Measurements from ENCODE around the gene SELENOS. TPM values are rescaled to one million over a fixed set of nuclear protein-coding genes. Genes with fewer than 3 reads are reported as not detected.

The SELENOS gene
- total RNA-seq, 1 donor from 2014 or later = 47.7 TPM

DNA sequence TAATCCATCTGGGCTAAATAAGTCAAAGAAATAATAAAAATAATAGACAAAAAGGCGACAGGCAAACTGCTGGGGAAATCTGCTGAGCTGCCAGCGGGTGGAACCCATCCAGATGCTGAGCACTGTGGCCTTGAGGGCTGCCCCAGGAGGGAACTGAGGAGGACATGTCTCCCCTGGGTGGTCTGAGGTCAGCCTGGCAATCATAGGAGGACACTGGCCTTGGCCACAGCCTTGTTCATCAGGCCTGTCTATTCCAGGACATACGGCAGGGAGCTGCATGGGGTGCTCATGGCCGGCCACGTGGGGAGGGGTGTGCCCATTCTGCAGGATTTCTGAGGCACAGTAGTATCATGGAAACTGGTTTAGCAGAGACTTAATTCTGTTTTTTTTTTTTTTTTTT is 39.2 kb upstream of the SELENOS start:
- no peak overlapping the region for H3K4me3 ChIP-seq (ENCODE audit: low read depth, low read length)
- TF ChIP-seq CTCF (conservative IDR thresholded peaks at IDR 0.05; ENCODE audit: low read depth, low read length) = no peak
- no peak for DNase-seq (ENCODE audit: low read depth)

DNA sequence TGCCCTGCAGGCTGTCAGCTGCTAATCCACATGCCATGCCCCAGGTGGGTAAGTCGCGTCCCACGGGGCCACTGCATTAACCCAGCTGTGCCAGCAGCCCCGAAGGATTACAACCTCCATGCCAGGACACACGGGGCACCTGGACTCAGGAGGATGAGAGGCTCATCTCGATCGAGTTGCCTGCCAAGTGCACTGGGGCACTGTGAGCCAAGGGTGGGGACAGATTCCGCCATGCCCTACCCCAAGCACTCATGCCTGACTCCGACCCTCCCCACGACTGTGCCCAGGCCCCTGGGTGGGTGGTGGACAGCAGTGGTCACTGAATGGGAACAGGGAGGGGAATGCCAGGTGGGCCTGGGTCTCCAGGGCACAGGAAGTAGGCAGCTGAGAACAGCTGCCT is 38.5 kb upstream of the SELENOS start:
- no peak for TF ChIP-seq CTCF (conservative IDR thresholded peaks at IDR 0.05; ENCODE audit: low read depth, low read length)
- DNase-seq (ENCODE audit: low read depth) = no peak
- H3K4me3 ChIP-seq (ENCODE audit: low read depth, low read length) = no peak overlapping the region

DNA sequence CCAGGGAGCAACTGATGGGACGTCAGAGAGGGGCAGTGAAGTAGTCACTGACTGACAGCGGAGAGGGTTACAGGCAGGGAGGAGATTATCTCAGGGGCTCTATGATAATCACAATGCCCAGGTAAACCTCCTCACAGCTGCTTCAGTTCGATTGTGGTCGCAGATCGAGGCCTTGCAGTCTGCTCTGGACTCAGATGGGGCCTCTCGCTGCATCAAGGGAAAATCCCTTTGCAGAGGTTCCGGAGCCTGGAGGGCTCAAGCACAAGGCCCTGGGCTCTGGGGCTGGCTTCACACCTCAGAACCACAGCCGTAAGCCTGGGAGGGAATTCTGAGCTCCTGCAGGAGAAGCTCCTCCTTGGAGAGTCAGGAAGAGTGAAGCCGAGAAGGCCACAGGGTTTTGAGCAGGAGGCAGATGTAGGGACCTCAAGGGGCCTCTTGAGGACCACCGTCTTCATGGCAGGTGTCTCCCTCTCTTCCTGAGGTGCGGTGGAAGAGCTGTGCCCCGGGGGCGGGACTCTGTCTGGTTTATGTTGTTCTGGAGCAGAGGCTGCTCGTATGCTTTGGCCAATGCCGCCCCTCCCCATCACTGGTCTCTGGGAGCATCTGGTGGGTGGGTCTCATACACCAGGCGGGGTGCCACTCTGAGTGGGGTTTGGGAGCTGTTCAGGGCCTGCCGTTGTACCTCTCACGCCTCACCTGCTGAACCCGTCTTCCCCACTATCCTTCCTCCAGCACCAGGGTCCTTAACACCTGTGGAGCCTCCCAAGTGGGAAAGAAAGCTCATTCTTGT is 37.2 kb upstream of the SELENOS start:
- TF ChIP-seq CTCF (conservative IDR thresholded peaks at IDR 0.05; ENCODE audit: low read depth, low read length) = no peak
- DNase-seq (ENCODE audit: low read depth) = no peak
- H3K4me3 ChIP-seq (ENCODE audit: low read depth, low read length) = no peak overlapping the region

GRCh38 chr15:101313041-101313761 is 35.9 kb upstream of the SELENOS start:
- no peak for TF ChIP-seq CTCF (conservative IDR thresholded peaks at IDR 0.05; ENCODE audit: low read depth, low read length)
- no peak for DNase-seq (ENCODE audit: low read depth)
- H3K4me3 ChIP-seq (ENCODE audit: low read depth, low read length) = no peak overlapping the region

GRCh38 chr15:101310508-101310907 is 33.2 kb upstream of the SELENOS start:
- TF ChIP-seq CTCF (conservative IDR thresholded peaks at IDR 0.05; ENCODE audit: low read depth, low read length) = no peak
- no peak overlapping the region for H3K4me3 ChIP-seq (ENCODE audit: low read depth, low read length)
- DNase-seq (ENCODE audit: low read depth) = no peak

DNA sequence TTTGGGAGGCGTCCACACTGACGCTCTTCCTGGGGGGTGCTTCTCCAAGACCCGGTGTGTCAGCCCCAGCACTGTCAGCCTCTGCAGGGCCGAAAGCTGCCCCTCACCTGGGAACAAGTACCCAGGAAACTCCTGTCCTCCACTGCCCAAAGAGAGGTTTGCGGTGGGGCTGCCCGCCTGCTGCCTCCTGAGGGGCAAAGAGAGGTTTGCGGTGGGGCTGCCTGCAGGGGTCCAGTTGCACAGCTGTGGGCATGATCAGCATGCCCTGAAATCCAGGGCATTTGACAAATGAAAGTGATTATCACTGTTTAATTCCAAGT is 32.8 kb upstream of the SELENOS start:
- DNase-seq (ENCODE audit: low read depth) = no peak
- H3K4me3 ChIP-seq (ENCODE audit: low read depth, low read length) = no peak overlapping the region
- TF ChIP-seq CTCF (conservative IDR thresholded peaks at IDR 0.05; ENCODE audit: low read depth, low read length) = no peak

Data from epithelial cell of proximal tubule (primary cell).